Natural killer cell treated with Interleukin-12 subunit alpha and Interleukin-12 subunit beta and Interleukin-15 and Interleukin-18, amount 100 ng/mL, for 72 hours (primary cell): Measurements from ENCODE around the gene SMIM29. TPM values are rescaled to one million over a fixed set of nuclear protein-coding genes. Genes with fewer than 3 reads are reported as not detected.

Experiments used
- ATAC-seq, 2 donors: fragments of 150-1000 bp; cut with Tn5 transposase in 1 of 2; sonication (Bioruptor Pico), chemical (Tn5 transposase) in 1 of 2; 2 replicates each; pipeline ENCODE4 v1.10.0; 2021
- DNase-seq: peaks from one replicate; pipeline ENCODE4 v3.0.0; 2022; ENCODE audit warnings: low spot score
- H3K27ac Mint-ChIP-seq, 2 donors: 1 replicate in 1 of 2; 2 replicates in 1 of 2; pipeline ENCODE4 v1.8.0; 2022; ENCODE audit warnings: mixed read lengths in 2 of 2, mild to moderate bottlenecking in 1 of 2, moderate library complexity in 1 of 2
- H3K27me3 Mint-ChIP-seq, 2 donors: 1 replicate in 1 of 2; 2 replicates in 1 of 2; pipeline ENCODE4 v1.8.0; 2022; ENCODE audit warnings: mixed read lengths in 2 of 2
- H3K36me3 Mint-ChIP-seq: one replicate; pipeline ENCODE4 v1.8.0; 2022; ENCODE audit warnings: mixed read lengths
- H3K4me1 Mint-ChIP-seq, 2 donors: 1 replicate in 1 of 2; 2 replicates in 1 of 2; pipeline ENCODE4 v1.8.0; 2022; ENCODE audit warnings: low read depth in 2 of 2, mixed read lengths in 2 of 2, mild to moderate bottlenecking in 1 of 2
- H3K4me3 Mint-ChIP-seq: one replicate; pipeline ENCODE4 v1.8.0; 2022; ENCODE audit warnings: mixed read lengths
- H3K9me3 Mint-ChIP-seq: 2 replicates; pipeline ENCODE4 v1.8.0; 2022; ENCODE audit warnings: mixed read lengths
- total RNA-seq, 2 donors: library from RNA; stranded (reverse); gene quantifications; one replicate each; pipeline ENCODE4 v1.2.3, GENCODE V29; 2022

Gene SMIM29
- total RNA-seq, 2 donors from 2014 or later, result 15.9 to 20.9 TPM

DNA sequence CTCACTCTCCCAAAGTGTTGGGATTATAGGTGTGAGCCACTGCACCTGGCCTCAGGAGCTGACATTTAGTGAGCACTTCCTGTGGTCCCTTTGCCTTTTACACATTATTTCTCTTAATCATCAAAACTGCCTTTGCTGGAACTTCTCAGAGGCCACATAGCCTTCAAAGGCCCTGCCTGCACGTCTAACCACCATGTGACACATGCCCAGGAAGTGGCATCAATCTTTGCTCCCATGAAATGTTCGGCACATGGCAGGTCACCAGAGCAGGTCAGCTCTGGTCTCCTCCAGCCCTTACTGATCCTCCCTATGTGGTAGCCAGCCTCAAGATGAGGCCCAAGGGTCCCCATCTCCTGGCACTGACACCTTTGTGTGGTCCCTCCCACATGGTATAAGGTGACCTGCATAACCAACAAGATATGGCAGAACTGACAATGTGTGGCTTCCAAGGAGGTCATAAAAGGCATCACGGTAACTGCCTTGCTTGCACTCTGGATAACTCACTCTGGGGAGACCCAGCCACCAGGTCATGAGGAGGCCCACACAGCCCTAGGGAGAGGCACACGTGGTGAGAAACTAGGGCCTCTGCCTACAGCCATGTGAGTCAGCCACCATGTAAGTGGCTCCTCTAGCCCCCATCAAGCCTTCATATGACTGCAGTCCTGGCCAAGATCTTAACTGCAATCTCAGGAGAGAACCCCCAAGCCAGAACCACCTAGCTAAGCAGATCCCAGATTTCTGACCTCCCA is 40.9 kb downstream of the SMIM29 start:
- Mint-ChIP-seq H3K36me3 (no peaks in the 10 kb centered on the region), H3K4me1 (peaks cover 5 to 6% of the 10 kb centered on the region in 2 donors), H3K27ac (no peak overlapping the region), H3K4me3 (no peak overlapping the region), H3K27me3 (no peaks in the 10 kb centered on the region), H3K9me3 (no peaks in the 10 kb centered on the region)
- ATAC-seq (peak; percentile 43 to 72), DNase-seq (no peak)

GRCh38 chr6:34206726-34207125 is 42.1 kb downstream of the SMIM29 start:
- no peak for DNase-seq
- Mint-ChIP-seq H3K9me3 (no peaks in the 10 kb centered on the region), H3K36me3 (no peaks in the 10 kb centered on the region), H3K27me3 (no peaks in the 10 kb centered on the region), H3K4me3 (no peak overlapping the region), H3K27ac (no peak overlapping the region), H3K4me1 (peaks cover 5 to 8% of the 10 kb centered on the region in 2 donors)
- no peak for ATAC-seq

- no peak overlapping the region for H3K4me3 Mint-ChIP-seq
- ATAC-seq, result no peak
- no peak overlapping the region for H3K27ac Mint-ChIP-seq
- DNase-seq, result no peak
- peaks cover 5 to 9% of the 10 kb centered on the region in 2 donors for H3K4me1 Mint-ChIP-seq
- H3K27me3 Mint-ChIP-seq, result no peaks in the 10 kb centered on the region
- H3K9me3 Mint-ChIP-seq, result no peaks in the 10 kb centered on the region
- H3K36me3 Mint-ChIP-seq, result no peaks in the 10 kb centered on the region
Measured at GRCh38 chr6:34205916-34206315, 42.9 kb downstream of the SMIM29 start.

- Mint-ChIP-seq H3K9me3 (no peaks in the 10 kb centered on the region), H3K27me3 (no peaks in the 10 kb centered on the region), H3K4me1 (peaks cover 5 to 9% of the 10 kb centered on the region in 2 donors), H3K4me3 (no peak overlapping the region), H3K27ac (no peak overlapping the region), H3K36me3 (no peaks in the 10 kb centered on the region)
- DNase-seq (no peak), ATAC-seq (no peak)
Measured at GRCh38 chr6:34205466-34205865, 43.3 kb downstream of the SMIM29 start.

- no peak for ATAC-seq
- Mint-ChIP-seq H3K27me3 (peaks cover 0 to 2% of the 10 kb centered on the region in 2 donors), H3K36me3 (no peaks in the 10 kb centered on the region), H3K9me3 (no peaks in the 10 kb centered on the region), H3K4me3 (no peak overlapping the region), H3K27ac (no peak overlapping the region), H3K4me1 (peaks cover 5 to 9% of the 10 kb centered on the region in 2 donors)
- no peak for DNase-seq
Measured at GRCh38 chr6:34204693-34205092, 44.1 kb downstream of the SMIM29 start.

DNA sequence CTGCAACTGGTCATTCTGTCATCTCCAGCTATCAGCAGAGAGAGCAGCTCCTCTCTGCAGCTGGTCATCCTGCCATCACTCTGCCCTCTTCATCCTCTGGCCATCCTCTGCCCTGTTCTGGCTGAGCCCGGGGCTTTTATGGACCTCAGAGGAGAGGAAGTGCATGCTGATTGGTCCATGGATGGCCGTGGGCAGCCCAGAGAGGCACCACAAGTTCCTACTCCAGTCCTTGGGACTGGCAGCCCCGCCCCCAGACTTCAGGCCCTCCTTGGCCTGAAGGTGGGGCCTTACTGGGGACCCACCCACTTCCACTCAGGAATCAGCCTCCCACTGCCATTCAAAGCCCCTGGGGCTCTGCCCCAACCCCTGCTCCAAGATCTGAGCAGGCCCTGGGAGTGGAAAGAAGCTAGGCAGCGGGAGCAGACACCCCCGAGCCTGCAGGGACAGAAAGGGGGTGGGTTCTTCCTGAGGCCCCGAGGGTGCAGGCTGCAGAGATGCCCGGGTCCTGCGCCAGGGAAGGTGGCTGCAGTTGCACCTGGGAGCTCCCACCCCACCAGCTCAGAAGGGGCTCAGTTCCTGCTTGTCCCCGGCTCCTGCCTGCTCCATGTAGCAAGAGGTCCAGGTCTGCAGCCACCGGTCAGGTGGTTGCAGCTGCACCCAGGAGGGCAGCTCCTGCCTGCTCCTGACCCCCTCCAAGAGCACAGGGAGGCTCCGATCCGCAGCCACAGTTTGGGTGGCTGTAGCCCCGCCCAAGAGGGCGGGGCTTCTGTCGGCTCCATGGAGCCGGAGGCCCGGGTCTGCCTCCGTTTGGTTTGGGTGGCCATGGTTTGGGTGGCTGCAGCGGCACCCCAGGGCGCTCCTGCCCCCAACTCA is 46.2 kb downstream of the SMIM29 start:
- Mint-ChIP-seq H3K4me3 (no peak overlapping the region), H3K9me3 (no peaks in the 10 kb centered on the region), H3K27ac (no peak overlapping the region), H3K36me3 (no peaks in the 10 kb centered on the region), H3K27me3 (peaks cover 0 to 2% of the 10 kb centered on the region in 2 donors), H3K4me1 (peaks cover under 1 to 5% of the 10 kb centered on the region in 2 donors)
- peak in 1 of 2 donors; percentile 40 for ATAC-seq
- no peak for DNase-seq

DNA sequence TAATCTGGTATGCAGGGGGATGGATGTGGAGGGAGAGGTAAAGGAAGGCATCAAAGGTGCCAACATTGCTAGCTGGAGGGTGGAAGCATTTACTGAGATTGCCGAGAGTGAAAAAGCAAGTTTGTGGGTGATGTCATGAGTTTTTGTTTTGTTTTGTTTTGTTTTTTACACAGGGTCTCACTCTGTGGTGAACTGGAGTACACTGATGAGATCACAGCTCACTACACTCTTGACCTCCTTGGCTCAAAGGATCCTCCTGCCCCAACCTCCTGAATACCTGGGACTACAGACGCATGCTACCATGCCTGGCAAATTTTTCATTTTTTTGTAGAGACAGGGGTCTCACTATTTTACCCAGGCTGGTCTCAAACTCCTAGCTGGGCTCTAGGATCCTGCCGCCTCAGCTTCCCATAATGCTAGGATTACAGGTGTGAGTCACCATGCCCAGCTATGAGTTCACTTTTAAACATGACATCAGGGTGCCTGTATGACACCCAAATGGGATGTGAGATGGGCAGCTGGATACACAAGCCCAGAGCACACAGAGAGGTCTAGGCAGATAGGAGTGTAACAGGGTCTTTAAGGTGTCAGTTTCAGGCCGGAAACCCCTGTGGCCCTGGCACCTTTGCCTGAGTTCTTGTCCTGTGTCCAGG is 47.2 kb downstream of the SMIM29 start:
- peaks cover 0 to 4% of the 10 kb centered on the region in 2 donors for H3K27me3 Mint-ChIP-seq
- peaks cover 0 to 4% of the 10 kb centered on the region in 2 donors for H3K4me1 Mint-ChIP-seq
- no peaks in the 10 kb centered on the region for H3K9me3 Mint-ChIP-seq
- H3K36me3 Mint-ChIP-seq, result no peaks in the 10 kb centered on the region
- no peak overlapping the region for H3K27ac Mint-ChIP-seq
- DNase-seq (no peak), ATAC-seq (no peak)
- H3K4me3 Mint-ChIP-seq, result no peak overlapping the region

DNA sequence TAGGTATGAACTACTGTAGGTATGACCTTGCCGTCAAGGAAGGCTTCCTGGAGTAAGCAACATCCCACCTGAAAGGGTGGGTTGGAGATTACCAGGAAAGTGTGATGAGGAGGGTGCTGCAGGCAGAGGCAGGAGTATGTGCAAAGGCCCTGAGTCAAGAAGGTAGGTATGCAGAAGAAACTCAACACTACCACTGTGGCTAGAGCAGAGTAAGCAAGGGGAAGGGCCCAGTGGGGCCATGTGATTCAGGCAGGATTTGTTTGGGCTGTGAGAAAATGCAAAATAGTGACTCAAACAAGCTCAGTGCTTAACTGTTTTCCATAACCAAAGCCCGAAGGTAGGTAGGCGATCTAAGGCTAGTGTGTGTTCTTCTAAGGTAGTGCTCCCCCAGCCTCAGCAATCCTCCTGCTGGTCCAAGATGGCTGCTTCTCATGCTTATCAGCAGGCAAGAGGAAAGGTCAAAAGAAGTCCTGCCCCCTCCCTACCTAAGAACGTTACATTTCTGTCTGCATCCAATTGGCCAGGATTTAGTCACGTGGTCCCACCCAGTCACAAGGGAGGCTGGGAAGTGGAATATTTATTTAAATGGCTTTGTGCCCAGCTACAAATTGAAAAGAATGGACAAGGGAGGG is 48.4 kb downstream of the SMIM29 start:
- H3K36me3 Mint-ChIP-seq, result no peaks in the 10 kb centered on the region
- peaks cover 0 to 7% of the 10 kb centered on the region in 2 donors for H3K4me1 Mint-ChIP-seq
- ATAC-seq (no peak), DNase-seq (no peak)
- H3K4me3 Mint-ChIP-seq, result no peak overlapping the region
- no peak overlapping the region for H3K27ac Mint-ChIP-seq
- H3K27me3 Mint-ChIP-seq, result peaks cover 0 to 7% of the 10 kb centered on the region in 2 donors
- no peaks in the 10 kb centered on the region for H3K9me3 Mint-ChIP-seq

DNA sequence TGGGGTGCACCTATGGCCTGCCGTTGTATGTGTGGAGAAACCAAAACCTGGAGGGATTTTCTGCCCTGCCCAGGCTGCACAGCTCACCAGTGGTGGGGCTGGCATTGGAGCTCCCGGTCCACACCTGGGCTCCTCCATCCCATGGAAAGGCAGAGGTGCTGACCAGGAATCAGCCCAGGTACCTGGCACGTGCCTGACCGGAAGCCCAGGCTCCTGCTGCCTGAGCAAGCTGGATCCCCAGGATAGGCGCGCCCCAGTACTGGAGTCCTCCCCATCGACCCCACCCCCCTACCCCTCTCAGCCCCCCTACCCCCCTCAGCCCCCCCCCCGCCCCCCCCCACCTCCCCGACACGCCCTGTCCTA is 52.0 kb downstream of the SMIM29 start:
- no peak for DNase-seq
- ATAC-seq, result no peak
- no peak overlapping the region for H3K27ac Mint-ChIP-seq
- no peaks in the 10 kb centered on the region for H3K9me3 Mint-ChIP-seq
- H3K36me3 Mint-ChIP-seq, result no peaks in the 10 kb centered on the region
- H3K27me3 Mint-ChIP-seq, result peaks cover 0 to 7% of the 10 kb centered on the region in 2 donors
- peak overlapping the region; percentile 79 for H3K4me3 Mint-ChIP-seq
- H3K4me1 Mint-ChIP-seq, result peaks cover 0 to 6% of the 10 kb centered on the region in 2 donors

Other genes with a start within 250 kb of the SMIM29 start
- not detected for gene GRM4, start 102.9 kb downstream of the SMIM29 start, total RNA-seq
- 100 to 1,000 TPM; 151 to 556 TPM for gene HMGA1, start 12.1 kb downstream of the SMIM29 start, total RNA-seq
- gene NUDT3, start 143.7 kb upstream of the SMIM29 start, total RNA-seq, result 10 to 100 TPM in 1 of 2 donors, 1 to 10 TPM in 1; 9.2 to 15.4 TPM
- gene RPS10, start 177.1 kb upstream of the SMIM29 start, total RNA-seq, result 1,000 to 10,000 TPM in 1 of 2 donors, 100 to 1,000 TPM in 1; 874 to 1,112 TPM
- under 1 TPM in 1 of 2 donors, not detected in 1; 0.19 TPM for gene PACSIN1, start 217.1 kb upstream of the SMIM29 start, total RNA-seq